Left renal pelvis (tissue), 4 donors: ENCODE results near the gene DMBT1. TPM values are rescaled to one million over a fixed set of nuclear protein-coding genes. Genes with fewer than 3 reads are reported as not detected.

Source experiments
- DNase-seq, 4 donors: peaks; one replicate each; pipeline ENCODE4 v3.0.0-alpha.2; 2013; ENCODE audit warnings: low read depth in 4 of 4, low spot score in 3 of 4
- polyA plus RNA-seq, 4 donors: library from polyadenylated mRNA; unstranded; fragments of 120-200 nt; gene quantifications; one replicate each; pipeline ENCODE4 v1.2.1, GENCODE V29; 2013; ENCODE audit not compliant: insufficient read length in 4 of 4

Gene DMBT1
- under 1 TPM in 3 of 4 donors, not detected in 1; 0.05 to 0.11 (median 0.07) TPM for polyA plus RNA-seq

- no peak for DNase-seq
Observed at GRCh38 chr10:122560279-122560804, at the start of gene DMBT1. DMBT1 (plus strand) TSS chr10:122560754; CDS start chr10:122560771, 17 bp downstream.

- no peak for DNase-seq
Observed at GRCh38 chr10:122513053-122513452, 47.5 kb upstream of the DMBT1 start.

GRCh38 chr10:122514045-122514840 lies 46.3 kb upstream of the DMBT1 start:
- no peak for DNase-seq

GRCh38 chr10:122515022-122515424 lies 45.5 kb upstream of the DMBT1 start:
- no peak for DNase-seq

- no peak for DNase-seq
Observed at GRCh38 chr10:122515588-122516231, 44.8 kb upstream of the DMBT1 start.

GRCh38 chr10:122516734-122517133 lies 43.8 kb upstream of the DMBT1 start:
- DNase-seq, result no peak

- no peak for DNase-seq
Observed at GRCh38 chr10:122519144-122519543, 41.4 kb upstream of the DMBT1 start.

GRCh38 chr10:122519873-122520272 lies 40.7 kb upstream of the DMBT1 start:
- no peak for DNase-seq

- DNase-seq, result no peak
Observed at GRCh38 chr10:122521011-122521410, 39.5 kb upstream of the DMBT1 start.

- no peak for DNase-seq
Observed at GRCh38 chr10:122524811-122525210, 35.7 kb upstream of the DMBT1 start.

- DNase-seq, result no peak
Observed at GRCh38 chr10:122525788-122526187, 34.8 kb upstream of the DMBT1 start.

- no peak for DNase-seq
Observed at GRCh38 chr10:122526892-122527291, 33.7 kb upstream of the DMBT1 start.

GRCh38 chr10:122530177-122530576 lies 30.4 kb upstream of the DMBT1 start:
- DNase-seq, result no peak

- no peak for DNase-seq
Observed at GRCh38 chr10:122531261-122531660, 29.3 kb upstream of the DMBT1 start.

- DNase-seq, result no peak
Observed at GRCh38 chr10:122531939-122532338, 28.6 kb upstream of the DMBT1 start.

- no peak for DNase-seq
Observed at GRCh38 chr10:122532601-122533296, 27.8 kb upstream of the DMBT1 start.

- DNase-seq, result no peak
Observed at GRCh38 chr10:122537545-122537944, 23.0 kb upstream of the DMBT1 start.

- DNase-seq, result no peak
Observed at GRCh38 chr10:122541541-122542002, 19.0 kb upstream of the DMBT1 start.

- no peak for DNase-seq
Observed at GRCh38 chr10:122543676-122544445, 16.7 kb upstream of the DMBT1 start.

GRCh38 chr10:122544493-122544892 lies 16.1 kb upstream of the DMBT1 start:
- DNase-seq, result no peak
